ENCODE data around the gene GABARAPL2. TPM values are rescaled to one million over a fixed set of nuclear protein-coding genes. Genes with fewer than 3 reads are reported as not detected.

GABARAPL2 gene
- total RNA-seq = 10 to 100 TPM; 51.5 to 75.9 TPM

DNA sequence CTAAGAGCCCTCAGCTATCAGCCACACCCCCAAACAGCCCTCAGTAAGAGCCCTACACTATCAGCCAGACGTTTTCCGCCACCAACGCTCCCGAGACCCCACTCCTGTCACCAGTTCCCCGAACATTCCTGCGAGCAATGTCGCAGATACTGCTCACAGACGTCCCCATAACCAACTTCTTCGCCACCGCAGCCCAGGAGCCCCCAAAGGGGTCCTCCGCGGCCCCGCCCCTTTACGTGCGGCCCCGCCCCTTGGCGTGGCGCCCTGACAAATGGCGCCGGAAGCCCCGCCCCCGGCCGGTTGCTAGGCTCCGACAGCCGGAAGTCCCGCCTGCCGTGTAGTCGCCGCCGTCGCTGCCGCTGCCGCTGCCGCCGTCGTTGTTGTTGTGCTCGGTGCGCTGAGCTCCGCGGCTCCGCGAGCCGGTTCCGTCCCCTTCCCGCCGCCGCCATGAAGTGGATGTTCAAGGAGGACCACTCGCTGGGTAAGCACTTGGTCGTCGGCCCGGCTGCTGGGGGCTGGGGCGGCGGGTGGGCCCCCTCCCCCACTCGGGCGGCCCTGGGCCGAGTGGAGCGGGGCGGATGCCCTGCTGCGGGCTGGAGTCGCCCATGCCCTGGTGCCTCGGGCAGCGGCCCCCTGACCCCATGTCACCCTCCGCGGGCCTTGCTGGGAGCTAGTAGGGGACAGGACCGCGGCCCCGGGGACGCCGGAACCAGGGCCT is at the start of gene GABARAPL2:
TSS of gene GABARAPL2 (plus strand) at position 340 of the 718 bp plus-strand sequence. CDS start at position 448, 108 bp downstream.
- peak; percentile 92 to 96 for ATAC-seq
- Mint-ChIP-seq H3K27me3 (peaks cover 14 to 21% of the 10 kb centered on the region in 2 donors), H3K4me1 (ENCODE audit: low read depth in 2 of 2) (peaks cover 14 to 22% of the 10 kb centered on the region in 2 donors), H3K4me3 (peak within 1 kb of the TSS; percentile 93), H3K27ac (peak within 1 kb of the TSS; percentile 39 to 87), H3K9me3 (no peaks in the 10 kb centered on the region), H3K36me3 (no peaks in the 10 kb centered on the region)
- DNase-seq (ENCODE audit: low spot score) = peak; percentile 93

GRCh38 chr16:75519175-75519574 is 47.0 kb upstream of the GABARAPL2 start:
- no peak overlapping the region for H3K27ac Mint-ChIP-seq
- H3K36me3 Mint-ChIP-seq = no peaks in the 10 kb centered on the region
- DNase-seq (ENCODE audit: low spot score) = no peak
- H3K27me3 Mint-ChIP-seq = no peaks in the 10 kb centered on the region
- no peak overlapping the region for H3K4me3 Mint-ChIP-seq
- no peaks in the 10 kb centered on the region for H3K9me3 Mint-ChIP-seq
- peaks cover 4 to 10% of the 10 kb centered on the region in 2 donors for H3K4me1 Mint-ChIP-seq (ENCODE audit: low read depth in 2 of 2)
- ATAC-seq = no peak

DNA sequence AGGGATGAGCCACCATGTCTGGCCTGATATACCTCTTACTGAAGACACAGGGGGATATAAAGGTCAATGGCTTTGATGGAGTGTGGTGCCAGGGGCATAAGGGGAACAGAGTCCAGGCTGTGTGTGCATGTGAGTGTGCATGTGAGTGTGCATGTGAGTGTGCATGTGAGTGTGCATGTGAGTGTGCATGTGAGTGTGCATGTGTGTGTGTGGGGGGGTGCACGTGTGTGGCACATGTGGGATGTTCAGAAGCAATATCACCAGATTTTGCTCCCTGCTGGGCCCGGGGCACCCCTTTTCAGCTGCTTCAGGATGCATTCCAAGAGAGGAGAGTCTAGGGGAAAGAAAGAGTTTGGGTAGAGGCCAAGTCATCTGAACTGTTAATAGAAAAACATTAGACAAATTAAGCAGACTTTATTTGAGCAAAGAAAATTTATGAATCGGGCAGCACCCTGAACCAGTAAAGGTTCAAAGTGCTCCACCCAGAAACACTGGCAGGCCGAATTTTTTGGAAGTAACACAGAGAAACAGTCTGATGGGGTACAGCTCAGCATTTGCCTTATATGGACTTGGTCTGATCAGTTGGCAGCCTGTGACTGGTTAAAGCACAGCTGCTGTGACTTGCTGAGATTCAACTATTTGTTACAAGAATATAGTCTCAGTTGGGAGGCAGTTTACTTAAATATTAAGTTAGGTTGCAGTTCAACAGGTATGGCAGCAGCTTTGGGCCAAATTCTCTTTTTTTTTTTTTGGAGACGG is 40.0 kb upstream of the GABARAPL2 start:
- no peak for ATAC-seq
- Mint-ChIP-seq H3K4me3 (no peak overlapping the region), H3K36me3 (no peaks in the 10 kb centered on the region), H3K27ac (no peak overlapping the region), H3K4me1 (ENCODE audit: low read depth in 2 of 2) (no peaks in the 10 kb centered on the region), H3K9me3 (no peaks in the 10 kb centered on the region), H3K27me3 (no peaks in the 10 kb centered on the region)
- DNase-seq (ENCODE audit: low spot score) = no peak

DNA sequence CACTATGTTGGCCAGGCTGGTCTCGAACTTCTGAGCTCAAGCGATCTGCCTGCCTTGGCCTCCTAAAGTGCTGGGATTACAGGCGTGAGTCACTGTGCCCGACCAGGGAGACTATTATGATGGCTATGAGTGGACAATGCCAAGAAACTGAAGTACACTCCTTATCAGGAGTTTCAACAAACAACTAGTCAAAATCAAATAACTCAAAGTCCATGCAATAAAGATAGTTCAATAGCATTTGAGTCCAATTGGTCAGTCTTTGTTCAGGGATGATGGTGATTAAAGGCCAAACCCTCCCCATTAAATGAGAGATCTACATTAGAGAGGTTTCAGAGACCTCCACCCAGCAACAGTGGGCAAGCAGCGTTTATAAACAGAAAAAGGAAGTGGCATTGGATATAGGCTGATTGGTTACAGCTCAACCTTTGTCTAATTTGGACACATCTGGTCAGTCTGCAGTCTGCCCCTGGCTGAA is 38.3 kb upstream of the GABARAPL2 start:
- H3K27ac Mint-ChIP-seq = no peak overlapping the region
- DNase-seq (ENCODE audit: low spot score) (no peak), ATAC-seq (no peak)
- no peaks in the 10 kb centered on the region for H3K27me3 Mint-ChIP-seq
- H3K9me3 Mint-ChIP-seq = no peaks in the 10 kb centered on the region
- no peaks in the 10 kb centered on the region for H3K36me3 Mint-ChIP-seq
- H3K4me3 Mint-ChIP-seq = no peak overlapping the region
- no peaks in the 10 kb centered on the region for H3K4me1 Mint-ChIP-seq (ENCODE audit: low read depth in 2 of 2)

DNA sequence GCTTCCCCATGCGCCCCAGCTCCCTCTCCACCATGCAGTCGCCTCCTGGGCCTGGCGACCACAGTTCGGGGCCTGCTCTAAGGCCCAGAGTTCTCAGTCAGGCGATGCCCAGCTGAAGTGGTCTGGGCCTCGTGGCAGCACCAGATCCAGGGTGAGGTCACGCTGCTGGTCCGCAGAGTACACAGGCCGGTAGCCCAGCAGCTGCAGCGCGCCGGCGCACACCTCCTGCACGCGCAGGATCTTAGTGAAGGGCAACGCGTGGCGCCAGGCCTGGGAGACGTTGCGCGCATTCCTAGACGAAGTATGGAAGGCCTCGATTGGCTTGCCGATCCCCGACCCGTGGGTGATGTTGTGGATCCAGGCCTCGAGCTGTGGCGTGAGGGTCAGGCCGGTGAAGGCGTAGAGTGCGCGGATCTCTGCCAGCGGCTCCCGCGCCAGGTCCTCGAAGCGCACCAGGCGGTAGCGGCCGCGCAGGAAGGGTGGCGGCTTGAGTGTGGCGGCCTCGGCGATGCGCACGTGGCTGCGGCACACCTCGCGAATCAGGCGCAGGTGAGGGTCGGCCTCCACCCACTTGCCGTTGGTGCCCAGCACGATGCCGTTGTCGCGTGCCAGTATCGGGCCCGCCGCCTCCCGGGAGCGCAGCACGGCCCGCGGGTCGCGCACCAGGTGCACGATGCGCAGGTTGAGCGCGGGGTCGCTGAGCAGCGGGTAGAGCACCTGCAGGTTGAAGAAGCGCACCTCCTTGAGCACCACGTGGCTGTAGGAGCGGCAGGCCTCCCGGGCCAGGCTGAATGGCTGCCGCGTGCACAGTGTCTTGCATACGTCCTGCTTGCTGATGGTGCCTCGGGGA is 36.9 kb upstream of the GABARAPL2 start:
- DNase-seq (ENCODE audit: low spot score) = no peak
- Mint-ChIP-seq H3K4me1 (ENCODE audit: low read depth in 2 of 2) (no peaks in the 10 kb centered on the region), H3K4me3 (no peak overlapping the region), H3K36me3 (no peaks in the 10 kb centered on the region), H3K27me3 (no peaks in the 10 kb centered on the region), H3K9me3 (no peaks in the 10 kb centered on the region), H3K27ac (no peak overlapping the region)
- no peak for ATAC-seq

DNA sequence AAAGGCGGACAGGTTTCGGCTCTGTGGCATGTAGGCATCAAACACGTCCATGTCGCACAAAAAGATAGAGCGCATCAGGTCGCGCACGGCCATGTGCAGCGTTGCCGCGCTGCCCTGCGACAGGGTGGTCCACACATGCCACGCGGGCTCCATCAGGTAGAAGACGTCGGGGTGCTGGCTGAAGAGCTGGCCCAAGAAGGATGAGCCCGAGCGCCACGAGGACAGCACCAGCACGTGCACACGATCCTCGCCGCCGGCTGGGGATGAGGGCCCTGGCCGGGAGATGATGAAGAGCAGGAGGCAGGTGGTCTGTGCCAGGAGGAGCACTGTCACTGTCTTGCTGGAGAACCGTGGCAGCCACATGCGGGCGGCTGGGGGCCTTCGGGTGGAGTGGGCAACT is 36.2 kb upstream of the GABARAPL2 start:
- no peak overlapping the region for H3K27ac Mint-ChIP-seq

DNA sequence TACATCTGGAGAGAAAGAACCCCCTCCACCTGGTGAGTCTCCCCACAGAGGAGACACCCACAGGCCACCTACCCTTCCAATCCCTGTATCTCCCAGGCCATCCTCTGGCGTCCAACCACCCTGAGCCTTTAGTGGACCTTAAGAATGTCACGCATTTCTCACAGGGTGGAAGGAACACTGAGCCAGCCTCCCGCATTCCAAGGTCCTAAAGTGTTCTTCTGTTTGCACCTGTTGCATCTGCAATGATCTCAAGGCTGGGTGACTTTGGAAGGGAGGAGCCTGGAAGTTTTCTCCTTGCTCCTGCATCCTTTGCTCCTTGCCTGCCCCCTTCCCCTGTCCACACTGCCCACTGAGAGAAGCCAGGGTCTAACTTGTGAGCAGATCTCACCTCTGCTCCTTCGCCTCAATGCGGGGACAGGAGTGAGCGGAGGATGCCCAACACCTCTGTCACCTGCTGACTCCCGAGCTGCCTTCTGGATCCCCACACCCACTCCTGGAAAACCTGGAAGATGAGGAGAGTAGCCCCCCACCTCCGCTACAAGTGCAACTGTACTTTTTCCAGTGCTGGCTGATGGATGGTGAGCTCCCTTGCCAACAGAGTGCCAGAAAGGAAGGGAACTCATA is 33.9 kb upstream of the GABARAPL2 start:
- H3K4me1 Mint-ChIP-seq (ENCODE audit: low read depth in 2 of 2) = no peaks in the 10 kb centered on the region
- H3K36me3 Mint-ChIP-seq = no peaks in the 10 kb centered on the region
- no peak overlapping the region for H3K27ac Mint-ChIP-seq
- no peaks in the 10 kb centered on the region for H3K9me3 Mint-ChIP-seq
- no peak for ATAC-seq
- no peak overlapping the region for H3K4me3 Mint-ChIP-seq
- no peak for DNase-seq (ENCODE audit: low spot score)
- H3K27me3 Mint-ChIP-seq = no peaks in the 10 kb centered on the region

More for the DNA sequence above, 36.2 kb upstream of the GABARAPL2 start:
- ATAC-seq (no peak), DNase-seq (ENCODE audit: low spot score) (no peak)
- no peaks in the 10 kb centered on the region for H3K36me3 Mint-ChIP-seq
- H3K9me3 Mint-ChIP-seq = no peaks in the 10 kb centered on the region
- no peak overlapping the region for H3K4me3 Mint-ChIP-seq
- no peaks in the 10 kb centered on the region for H3K27me3 Mint-ChIP-seq
- H3K4me1 Mint-ChIP-seq (ENCODE audit: low read depth in 2 of 2) = no peaks in the 10 kb centered on the region

- DNase-seq (ENCODE audit: low spot score) (no peak), ATAC-seq (no peak)
- Mint-ChIP-seq H3K27me3 (no peaks in the 10 kb centered on the region), H3K9me3 (no peaks in the 10 kb centered on the region), H3K36me3 (no peaks in the 10 kb centered on the region), H3K27ac (no peak overlapping the region), H3K4me1 (ENCODE audit: low read depth in 2 of 2) (no peaks in the 10 kb centered on the region), H3K4me3 (no peak overlapping the region)
Measured at GRCh38 chr16:75532791-75533190, 33.4 kb upstream of the GABARAPL2 start.

GRCh38 chr16:75534560-75535205 is 31.5 kb upstream of the GABARAPL2 start:
- no peak overlapping the region for H3K4me3 Mint-ChIP-seq
- H3K9me3 Mint-ChIP-seq = no peaks in the 10 kb centered on the region
- ATAC-seq (no peak), DNase-seq (ENCODE audit: low spot score) (no peak)
- no peaks in the 10 kb centered on the region for H3K4me1 Mint-ChIP-seq (ENCODE audit: low read depth in 2 of 2)
- no peaks in the 10 kb centered on the region for H3K36me3 Mint-ChIP-seq
- no peaks in the 10 kb centered on the region for H3K27me3 Mint-ChIP-seq
- H3K27ac Mint-ChIP-seq = no peak overlapping the region

DNA sequence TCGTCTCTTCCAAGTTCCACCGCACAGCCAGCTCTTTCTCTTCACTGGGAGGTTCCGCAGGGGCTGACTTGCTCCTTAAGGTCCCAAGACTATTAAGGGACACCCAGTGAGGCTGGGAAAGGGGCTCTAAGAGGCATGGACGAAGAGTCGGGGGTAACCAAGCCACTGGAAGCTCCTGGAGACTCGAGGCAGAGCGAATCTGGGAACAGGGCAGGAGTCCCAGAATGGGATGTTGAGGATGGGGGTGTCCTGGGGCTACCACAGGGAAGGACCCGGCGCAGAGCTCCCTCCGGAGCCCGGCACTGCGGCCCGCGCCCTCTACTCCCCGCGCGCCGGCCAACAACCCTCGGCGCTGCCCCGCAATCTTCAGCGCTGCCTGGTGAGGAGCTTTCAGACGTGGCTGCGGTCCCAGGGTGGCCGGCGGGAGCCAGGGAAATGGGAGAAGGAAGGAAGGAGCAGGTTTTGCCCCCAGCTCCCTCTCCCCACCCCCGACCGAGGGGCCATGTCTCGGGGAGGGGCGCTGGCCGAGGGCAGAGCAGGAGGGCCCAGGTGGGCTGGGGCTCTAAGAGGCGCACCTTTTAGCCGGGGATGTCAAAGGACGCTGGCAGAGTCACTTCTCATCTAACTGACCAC is 30.9 kb upstream of the GABARAPL2 start:
- H3K4me3 Mint-ChIP-seq = no peak overlapping the region
- H3K4me1 Mint-ChIP-seq (ENCODE audit: low read depth in 2 of 2) = no peaks in the 10 kb centered on the region
- H3K36me3 Mint-ChIP-seq = no peaks in the 10 kb centered on the region
- no peak overlapping the region for H3K27ac Mint-ChIP-seq
- DNase-seq (ENCODE audit: low spot score) = no peak
- no peaks in the 10 kb centered on the region for H3K9me3 Mint-ChIP-seq
- H3K27me3 Mint-ChIP-seq = no peaks in the 10 kb centered on the region
- ATAC-seq = no peak

DNA sequence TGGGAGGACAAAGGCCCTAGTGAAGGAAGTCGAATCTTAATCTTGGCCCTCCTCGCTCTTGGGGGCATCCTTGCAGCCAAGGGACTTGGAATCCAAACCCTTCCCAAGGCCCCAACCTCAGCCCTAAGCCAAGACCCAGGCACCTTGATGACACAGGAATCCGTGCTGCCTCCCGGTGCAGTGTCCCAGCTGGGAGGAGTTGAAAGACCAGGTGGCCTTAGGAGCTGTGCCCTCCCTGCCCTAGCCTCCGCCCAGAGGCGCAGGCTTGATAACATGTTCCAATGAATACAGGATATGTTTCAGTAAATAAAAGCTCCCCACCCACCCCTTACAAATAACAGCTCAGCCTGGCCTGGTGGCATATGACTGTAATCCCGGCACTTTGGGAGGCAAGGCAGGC is 30.3 kb upstream of the GABARAPL2 start, which contains the start of gene CHST5:
TSS of gene CHST5 (minus strand) at position 208 of the 400 bp plus-strand sequence. CDS start 5,724 bp downstream, outside the sequence.
- Mint-ChIP-seq H3K27me3 (no peaks in the 10 kb centered on the region), H3K9me3 (no peaks in the 10 kb centered on the region), H3K4me3 (no peak within 1 kb of the TSS), H3K36me3 (no peaks in the 10 kb centered on the region), H3K27ac (no peak within 1 kb of the TSS), H3K4me1 (ENCODE audit: low read depth in 2 of 2) (no peaks in the 10 kb centered on the region)
- ATAC-seq = no peak
- DNase-seq (ENCODE audit: low spot score) = no peak

- Mint-ChIP-seq H3K9me3 (no peaks in the 10 kb centered on the region), H3K36me3 (no peaks in the 10 kb centered on the region), H3K27me3 (no peaks in the 10 kb centered on the region), H3K27ac (no peak overlapping the region), H3K4me1 (ENCODE audit: low read depth in 2 of 2) (no peaks in the 10 kb centered on the region), H3K4me3 (no peak overlapping the region)
- DNase-seq (ENCODE audit: low spot score) = no peak
- ATAC-seq = no peak
Measured at GRCh38 chr16:75537776-75538175, 28.4 kb upstream of the GABARAPL2 start.

All from natural killer cell treated with Interleukin-12 subunit alpha and Interleukin-12 subunit beta and Interleukin-15 and Interleukin-18, amount 100 ng/mL, for 72 hours (primary cell).